Measurements from ENCODE around the gene WWOX.

Gene WWOX

GRCh38 chr16:78993346-78993745, 893.9 kb downstream of the WWOX start:
- no peak for DNase-seq (ENCODE audit: low read depth)

- DNase-seq (ENCODE audit: low read depth) = no peak
These were observed 894.8 kb downstream of the WWOX start for GRCh38 chr16:78994135-78994745.

GRCh38 chr16:78995441-78995840, 896.0 kb downstream of the WWOX start:
- no peak for DNase-seq (ENCODE audit: low read depth)

GRCh38 chr16:78996790-78997189, 897.3 kb downstream of the WWOX start:
- DNase-seq (ENCODE audit: low read depth) = no peak

GRCh38 chr16:78998879-78999278, 899.4 kb downstream of the WWOX start:
- DNase-seq (ENCODE audit: low read depth) = no peak

- DNase-seq (ENCODE audit: low read depth) = no peak
These were observed 901.9 kb downstream of the WWOX start for GRCh38 chr16:79001156-79001967.

GRCh38 chr16:79003026-79003609, 903.7 kb downstream of the WWOX start:
- no peak for DNase-seq (ENCODE audit: low read depth)

- no peak for DNase-seq (ENCODE audit: low read depth)
These were observed 904.9 kb downstream of the WWOX start for GRCh38 chr16:79004309-79004708.

GRCh38 chr16:79005096-79005495, 905.6 kb downstream of the WWOX start:
- DNase-seq (ENCODE audit: low read depth) = no peak

GRCh38 chr16:79006206-79006605, 906.8 kb downstream of the WWOX start:
- DNase-seq (ENCODE audit: low read depth) = no peak

- no peak for DNase-seq (ENCODE audit: low read depth)
These were observed 907.3 kb downstream of the WWOX start for GRCh38 chr16:79006765-79007164.

GRCh38 chr16:79007614-79008013, 908.2 kb downstream of the WWOX start:
- no peak for DNase-seq (ENCODE audit: low read depth)

GRCh38 chr16:79008036-79008868, 908.8 kb downstream of the WWOX start:
- DNase-seq (ENCODE audit: low read depth) = no peak

GRCh38 chr16:79008869-79009179, 909.4 kb downstream of the WWOX start:
- DNase-seq (ENCODE audit: low read depth) = no peak

GRCh38 chr16:79009896-79010295, 910.4 kb downstream of the WWOX start:
- DNase-seq (ENCODE audit: low read depth) = no peak

- DNase-seq (ENCODE audit: low read depth) = no peak
These were observed 911.8 kb downstream of the WWOX start for GRCh38 chr16:79011282-79011681.

- DNase-seq (ENCODE audit: low read depth) = no peak
These were observed 913.4 kb downstream of the WWOX start for GRCh38 chr16:79012671-79013434.

GRCh38 chr16:79013930-79014660, 914.6 kb downstream of the WWOX start:
- DNase-seq (ENCODE audit: low read depth) = no peak

- DNase-seq (ENCODE audit: low read depth) = no peak
These were observed 919.4 kb downstream of the WWOX start for GRCh38 chr16:79018650-79019429.

GRCh38 chr16:79019431-79019830, 920.0 kb downstream of the WWOX start:
- DNase-seq (ENCODE audit: low read depth) = no peak
